HEK293 (cell line): ENCODE measurements around the gene ANGEL1.

Experiments used
- REST ChIP-seq: fragments of 450-650 bp; formaldehyde crosslinking; IDR thresholded peaks from 2 replicates; pipeline ENCODE4 v1.5.1; 2016; ENCODE audit warnings: missing biosample characterization, missing genetic modification characterization
- YY1 ChIP-seq: fragments of 450-650 bp; formaldehyde crosslinking; IDR thresholded peaks from 2 replicates; pipeline ENCODE4 v1.5.1; 2018; ENCODE audit warnings: missing biosample characterization, missing genetic modification characterization
- ZNF175 ChIP-seq: fragments of 450-650 bp; formaldehyde crosslinking; IDR thresholded peaks from 2 replicates; pipeline ENCODE4 v1.5.1; 2016; ENCODE audit warnings: missing biosample characterization, missing genetic modification characterization
- ZNF707 ChIP-seq: fragments of 450-650 bp; formaldehyde crosslinking; IDR thresholded peaks from 2 replicates; pipeline ENCODE4 v1.5.1; 2016; ENCODE audit warnings: missing biosample characterization, missing genetic modification characterization
- ZNF747 ChIP-seq: fragments of 450-650 bp; formaldehyde crosslinking; IDR thresholded peaks from 2 replicates; pipeline ENCODE4 v1.5.1; 2016; ENCODE audit warnings: missing biosample characterization, missing genetic modification characterization
- TF ChIP-seq, protein P1 (sequence below): fragments of 450-650 bp; formaldehyde crosslinking; IDR thresholded peaks from 2 replicates; pipeline ENCODE4 v1.5.1; 2016; ENCODE audit warnings: missing biosample characterization, missing genetic modification characterization

DNA sequence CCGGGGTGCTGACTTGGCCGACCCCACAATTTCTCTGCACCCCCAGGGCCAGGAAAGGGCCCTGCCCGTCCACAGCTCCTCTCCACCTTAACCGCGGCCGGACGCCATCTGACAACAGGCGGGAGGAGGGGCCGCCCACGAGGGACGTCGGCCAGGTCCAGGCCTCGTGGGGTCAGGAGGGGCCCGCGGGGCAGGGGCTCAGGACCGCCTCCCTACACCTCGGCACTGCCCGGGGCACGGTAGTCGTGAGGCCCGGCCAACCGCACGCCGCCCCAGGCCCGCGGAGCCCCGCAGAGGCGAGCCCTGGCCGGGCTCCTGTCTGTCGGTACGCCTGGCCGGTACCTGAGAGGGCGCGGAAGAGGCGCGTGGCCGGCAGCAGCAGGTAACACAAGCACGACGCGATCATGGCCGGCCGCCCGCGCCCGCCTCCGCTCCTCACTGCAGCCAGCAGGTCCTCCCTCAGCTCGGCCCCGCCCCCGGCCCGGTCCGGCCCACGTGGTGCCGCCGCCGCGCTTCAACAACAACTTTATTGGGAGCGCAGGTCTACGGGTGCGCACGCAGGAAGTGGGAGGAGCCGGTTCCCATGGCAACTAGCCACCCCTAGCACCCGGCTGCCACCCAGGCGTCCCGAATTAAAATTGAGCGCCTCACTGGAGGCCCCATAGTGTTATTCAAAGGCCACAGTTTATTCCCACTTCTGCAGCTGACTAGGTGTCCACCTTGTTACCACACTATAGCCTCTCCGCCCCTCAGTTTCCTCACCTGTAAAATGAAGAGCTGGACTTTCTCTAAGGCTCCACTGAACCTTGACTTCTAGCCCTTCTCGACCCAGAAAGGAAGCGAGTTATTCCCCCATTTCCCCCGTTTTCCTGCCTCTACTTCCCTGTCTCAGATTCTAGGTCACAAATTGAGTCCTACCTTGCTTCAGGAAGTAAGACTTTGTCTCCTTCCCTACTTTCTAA lies at the start of gene ANGEL1:
- TF ChIP-seq ZNF707 (tag by site-specific recombination), result no peak
- TF ChIP-seq YY1, result peak; percentile 59
- TF ChIP-seq REST, result no peak
- TF ChIP-seq, protein P1, sequence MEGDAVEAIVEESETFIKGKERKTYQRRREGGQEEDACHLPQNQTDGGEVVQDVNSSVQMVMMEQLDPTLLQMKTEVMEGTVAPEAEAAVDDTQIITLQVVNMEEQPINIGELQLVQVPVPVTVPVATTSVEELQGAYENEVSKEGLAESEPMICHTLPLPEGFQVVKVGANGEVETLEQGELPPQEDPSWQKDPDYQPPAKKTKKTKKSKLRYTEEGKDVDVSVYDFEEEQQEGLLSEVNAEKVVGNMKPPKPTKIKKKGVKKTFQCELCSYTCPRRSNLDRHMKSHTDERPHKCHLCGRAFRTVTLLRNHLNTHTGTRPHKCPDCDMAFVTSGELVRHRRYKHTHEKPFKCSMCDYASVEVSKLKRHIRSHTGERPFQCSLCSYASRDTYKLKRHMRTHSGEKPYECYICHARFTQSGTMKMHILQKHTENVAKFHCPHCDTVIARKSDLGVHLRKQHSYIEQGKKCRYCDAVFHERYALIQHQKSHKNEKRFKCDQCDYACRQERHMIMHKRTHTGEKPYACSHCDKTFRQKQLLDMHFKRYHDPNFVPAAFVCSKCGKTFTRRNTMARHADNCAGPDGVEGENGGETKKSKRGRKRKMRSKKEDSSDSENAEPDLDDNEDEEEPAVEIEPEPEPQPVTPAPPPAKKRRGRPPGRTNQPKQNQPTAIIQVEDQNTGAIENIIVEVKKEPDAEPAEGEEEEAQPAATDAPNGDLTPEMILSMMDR (tag by site-specific recombination), result no peak
- TF ChIP-seq ZNF747, result no peak
- TF ChIP-seq ZNF175 (tag by site-specific recombination), result no peak
